Effector CD4-positive, alpha-beta T cell (primary cell): ENCODE data around the gene MTRF1.

ENCODE experiments used
- DNase-seq: peaks from one replicate; pipeline ENCODE4 v3.0.0-alpha.2; 2020
- total RNA-seq: gene quantifications from one replicate; lab custom pipeline; 2026; lab: John Stamatoyannopoulos, UW

Gene MTRF1, protein sequence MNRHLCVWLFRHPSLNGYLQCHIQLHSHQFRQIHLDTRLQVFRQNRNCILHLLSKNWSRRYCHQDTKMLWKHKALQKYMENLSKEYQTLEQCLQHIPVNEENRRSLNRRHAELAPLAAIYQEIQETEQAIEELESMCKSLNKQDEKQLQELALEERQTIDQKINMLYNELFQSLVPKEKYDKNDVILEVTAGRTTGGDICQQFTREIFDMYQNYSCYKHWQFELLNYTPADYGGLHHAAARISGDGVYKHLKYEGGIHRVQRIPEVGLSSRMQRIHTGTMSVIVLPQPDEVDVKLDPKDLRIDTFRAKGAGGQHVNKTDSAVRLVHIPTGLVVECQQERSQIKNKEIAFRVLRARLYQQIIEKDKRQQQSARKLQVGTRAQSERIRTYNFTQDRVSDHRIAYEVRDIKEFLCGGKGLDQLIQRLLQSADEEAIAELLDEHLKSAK
- 25.1 reads per million, percentile 52 among the genes with 10 or more reads in this experiment for total RNA-seq

DNA sequence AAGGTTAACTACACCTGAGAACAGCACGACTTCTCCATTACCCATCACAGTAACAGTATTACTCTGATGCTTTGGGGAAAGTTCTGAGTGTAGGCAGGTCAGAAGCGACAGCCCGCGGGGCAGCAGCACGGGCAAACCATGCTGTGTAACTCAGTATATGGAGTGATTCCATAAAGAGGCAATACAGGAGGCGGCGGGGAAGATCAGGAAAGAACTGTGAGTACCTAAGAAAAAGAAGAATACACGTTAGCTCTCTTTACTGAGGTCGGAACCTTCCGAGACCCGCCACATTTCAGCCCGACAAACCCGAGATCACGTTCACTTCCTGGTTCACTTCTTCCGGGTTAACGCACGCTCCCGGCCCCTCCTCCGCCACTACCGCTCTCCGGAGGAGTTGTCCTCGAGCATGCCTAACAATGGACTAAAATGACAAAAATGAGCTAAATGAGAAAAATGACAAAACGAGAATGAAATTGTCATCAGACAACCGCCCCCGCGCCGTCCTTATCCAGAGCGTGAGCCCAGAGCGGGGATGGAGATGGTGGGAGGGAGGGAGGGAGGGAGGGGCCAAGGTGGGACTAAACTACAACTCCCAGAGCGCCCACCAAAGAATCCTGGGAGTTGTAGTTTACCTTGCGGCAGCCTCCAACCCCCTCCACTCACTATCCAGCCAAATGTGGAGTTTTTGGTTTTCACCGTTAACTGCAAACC, at the start of gene MTRF1:
Gene MTRF1 (minus strand): TSS at position 316 of the 711 bp plus-strand sequence. CDS start 2,669 bp downstream, outside the sequence.
- DNase-seq = peak; percentile 72

GRCh38 chr13:41313117-41313516, 49.7 kb upstream of the MTRF1 start:
- no peak for DNase-seq

GRCh38 chr13:41312176-41312500, 48.8 kb upstream of the MTRF1 start:
- DNase-seq = no peak

DNA sequence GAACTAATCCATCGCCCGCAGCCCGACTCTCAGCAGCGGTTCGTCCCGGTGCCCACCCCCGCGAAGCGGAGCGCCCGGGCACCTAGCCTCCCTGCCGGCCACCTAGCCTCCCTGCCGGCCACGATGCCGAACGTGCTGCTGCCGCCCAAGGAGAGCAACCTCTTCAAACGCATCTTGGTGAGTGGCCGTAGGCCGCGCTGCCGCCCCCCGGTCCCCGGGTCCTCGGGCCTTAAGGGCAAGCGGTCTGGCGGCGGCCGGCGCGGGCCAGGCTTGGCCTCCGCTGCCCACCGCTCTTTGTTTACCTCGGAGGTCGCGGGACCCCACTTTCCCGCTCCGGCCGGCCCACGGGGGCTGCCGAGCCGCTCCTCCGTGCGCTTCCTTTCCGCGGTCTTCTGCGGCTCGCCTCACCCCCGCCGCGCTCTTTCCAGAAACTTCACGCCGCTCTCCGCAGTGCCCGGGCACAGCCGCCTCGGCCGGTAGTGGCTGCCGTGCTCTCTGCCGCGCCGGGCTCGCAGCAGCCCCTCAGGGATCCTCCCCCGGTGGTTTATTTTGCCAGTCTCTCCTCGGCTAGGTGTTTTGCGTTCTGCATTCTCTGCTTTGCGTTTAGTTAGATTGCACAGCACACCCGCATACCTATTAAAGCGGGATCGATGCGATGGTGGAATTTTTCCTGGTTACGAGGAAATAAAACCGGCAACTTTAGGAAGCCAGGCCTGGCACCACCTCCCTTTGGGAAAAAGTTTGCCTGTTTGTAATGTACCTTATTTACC, 48.2 kb upstream of the MTRF1 start:
- peak; percentile 32 for DNase-seq

DNA sequence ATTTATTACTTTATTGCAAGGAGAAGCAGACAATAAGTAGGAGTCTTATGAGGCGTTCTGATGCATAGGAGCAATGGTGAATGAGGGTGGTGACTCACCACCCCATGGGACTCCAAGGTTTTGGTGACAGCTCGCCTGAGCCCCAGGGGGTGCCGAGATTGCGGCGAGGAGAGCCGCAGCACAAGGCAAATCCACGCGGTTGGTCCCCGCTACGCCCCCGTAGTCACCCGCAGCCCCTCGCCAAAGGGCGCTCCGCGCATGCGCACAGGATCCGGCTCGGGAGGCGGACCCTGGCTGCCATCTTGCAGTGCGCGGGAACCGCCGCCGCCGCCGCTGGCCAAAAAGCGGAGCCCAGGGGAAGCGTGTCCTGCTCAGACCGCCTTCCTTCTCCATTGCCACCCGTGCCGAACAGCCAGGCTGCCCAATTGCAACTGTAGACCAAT, 47.6 kb upstream of the MTRF1 start, which contains the start of gene NAA16:
Gene NAA16 (plus strand): TSS at position 305 of the 443 bp plus-strand sequence. CDS start 262 bp downstream, outside the sequence.
- DNase-seq = peak; percentile 93

DNA sequence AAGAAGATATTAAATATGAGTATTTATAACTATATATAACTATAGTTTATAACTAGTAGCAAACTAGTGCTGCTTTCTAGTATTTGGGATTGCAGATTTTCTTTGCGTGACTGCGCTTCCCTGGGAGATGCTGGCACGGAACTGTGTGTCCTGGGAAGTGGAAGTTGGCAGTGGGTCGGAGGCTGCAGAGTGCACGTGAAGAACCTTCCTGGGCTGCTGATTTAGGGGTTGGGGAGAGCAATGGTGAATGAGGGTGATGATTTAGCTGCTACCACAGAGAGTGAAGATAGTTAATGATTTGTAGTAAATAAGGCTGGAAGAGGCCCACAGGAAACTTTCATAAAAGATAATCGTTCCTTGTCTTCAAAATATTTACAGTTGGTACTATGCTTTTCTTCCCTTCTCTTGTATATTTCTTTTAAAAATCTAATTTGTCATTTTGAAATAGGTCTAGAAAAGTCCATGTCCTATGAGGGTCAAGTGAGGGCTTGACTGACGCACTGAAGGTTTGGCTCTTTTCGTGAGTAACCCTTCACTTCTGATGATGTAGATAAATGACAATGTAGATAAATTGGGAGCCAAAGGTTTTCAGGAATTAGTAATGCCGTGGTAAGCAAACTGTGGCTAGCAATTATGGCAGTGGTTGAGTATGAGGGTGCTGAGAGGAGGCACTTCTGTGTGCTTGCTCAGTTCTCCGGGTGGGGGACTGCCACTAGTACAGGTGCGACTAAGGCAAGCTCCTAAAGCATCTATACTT, 44.7 kb upstream of the MTRF1 start:
- no peak for DNase-seq

- DNase-seq = no peak
Measured at GRCh38 chr13:41306271-41307145, 43.1 kb upstream of the MTRF1 start.

GRCh38 chr13:41304551-41304950, 41.2 kb upstream of the MTRF1 start:
- no peak for DNase-seq

DNA sequence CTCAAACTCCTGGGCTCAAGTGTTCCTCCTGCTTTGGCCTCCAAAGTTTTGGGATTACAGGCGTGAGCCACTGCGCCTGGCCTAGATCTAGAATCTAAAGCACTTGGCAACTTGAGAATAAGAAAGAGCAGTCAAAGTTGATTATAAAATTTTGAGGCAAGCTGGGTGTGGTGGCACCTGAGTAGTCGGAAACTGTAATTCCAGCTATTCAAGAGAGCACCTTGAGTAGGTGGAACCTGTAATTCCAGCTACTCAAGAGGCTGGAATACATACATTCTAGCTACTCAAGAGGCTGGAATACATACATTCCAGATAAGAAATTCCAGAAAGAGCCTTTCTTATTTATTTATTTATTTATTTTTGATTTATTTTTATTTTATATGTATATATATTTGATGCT, 39.4 kb upstream of the MTRF1 start:
- DNase-seq = no peak

DNA sequence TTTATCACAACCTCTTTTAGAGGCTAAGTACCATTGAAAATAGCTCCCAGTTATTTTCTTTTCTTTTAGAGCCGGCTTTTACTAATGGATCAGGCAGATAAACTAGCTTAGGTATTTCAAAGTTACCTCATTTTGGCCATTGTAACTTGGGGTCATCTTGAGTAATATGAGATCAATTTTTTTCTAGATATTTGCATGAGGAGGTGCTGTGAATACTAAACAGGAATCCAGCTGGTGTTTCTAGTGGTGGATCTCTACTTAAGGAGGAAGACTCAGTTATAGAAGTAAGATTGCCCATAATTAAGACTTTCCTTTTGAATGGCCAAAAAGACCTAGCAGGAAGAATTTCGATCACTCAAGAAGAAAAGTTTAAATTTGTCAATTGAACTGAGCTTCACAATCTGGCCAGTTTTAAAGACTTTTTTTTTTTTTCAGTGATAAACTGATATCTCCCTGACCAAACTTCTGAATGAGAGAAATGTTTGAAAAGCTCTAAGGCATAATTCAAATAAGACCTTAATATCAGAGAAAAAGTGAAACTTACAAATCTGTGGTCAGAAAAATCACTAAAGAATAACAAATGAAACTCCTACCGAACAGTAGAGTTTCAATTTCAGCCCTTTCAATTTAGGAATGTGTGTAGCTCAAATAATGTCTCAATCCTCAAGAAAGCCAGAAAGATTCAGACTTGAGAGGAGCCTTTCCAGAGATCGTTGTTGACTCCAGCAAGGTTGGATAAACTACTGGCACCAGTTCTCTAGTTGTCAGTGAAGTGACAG, 36.1 kb upstream of the MTRF1 start:
- no peak for DNase-seq

DNA sequence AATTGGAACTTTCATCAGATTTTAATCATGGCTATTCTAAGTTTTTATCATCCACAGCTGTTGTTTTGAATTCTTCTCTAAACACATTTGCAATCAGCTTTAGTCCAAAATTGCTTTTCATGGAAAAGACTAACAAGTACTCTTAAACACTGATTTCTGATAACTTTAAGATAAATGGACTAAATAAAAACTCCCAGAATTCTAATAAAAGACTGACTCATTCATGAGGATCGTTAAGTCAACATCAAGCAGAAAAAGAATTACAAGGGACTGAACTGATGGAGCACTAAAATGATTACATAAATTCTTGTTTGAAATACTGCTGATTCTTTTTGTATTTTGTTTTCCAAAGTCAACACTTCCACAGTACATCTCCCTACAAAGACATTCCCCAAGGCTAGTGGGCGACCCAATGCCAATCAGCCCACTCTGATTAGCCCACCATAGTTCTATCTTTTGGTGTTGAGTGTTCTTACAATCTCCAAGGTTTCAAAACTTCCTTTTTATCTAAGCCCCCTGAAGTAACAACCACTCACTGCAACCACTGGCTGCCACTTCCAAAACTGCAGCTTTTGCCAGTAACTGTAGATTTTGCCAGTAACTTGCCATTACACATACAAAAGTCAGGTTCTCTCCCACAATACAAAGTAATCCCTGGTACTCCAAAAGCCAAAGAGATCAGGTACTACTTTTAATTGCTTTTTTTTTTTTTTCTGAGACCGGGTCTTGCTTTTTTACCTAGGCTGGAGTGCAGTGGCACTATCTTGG, 33.7 kb upstream of the MTRF1 start:
- no peak for DNase-seq

- no peak for DNase-seq
Measured at GRCh38 chr13:41295973-41296372, 32.6 kb upstream of the MTRF1 start.

DNA sequence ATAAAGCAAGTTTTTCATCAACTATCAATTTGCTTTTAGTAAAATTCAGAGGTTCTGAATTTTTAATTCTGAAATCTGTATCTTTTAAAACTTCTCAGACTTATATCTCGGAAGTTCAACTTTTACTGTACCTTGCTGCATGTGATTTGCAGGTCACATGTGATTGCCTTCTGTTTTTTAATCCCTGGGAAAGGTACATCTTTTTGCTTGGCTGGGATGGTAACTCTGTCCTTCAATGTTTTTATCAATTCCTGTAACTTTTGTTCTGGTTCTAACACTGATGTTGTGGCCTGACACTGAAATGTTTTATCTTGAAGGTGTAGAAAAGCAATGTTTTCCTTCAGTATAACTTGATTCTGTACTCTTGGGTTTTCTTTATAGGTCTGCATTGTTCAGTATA, 31.5 kb upstream of the MTRF1 start:
- no peak for DNase-seq

- DNase-seq = no peak
Measured at GRCh38 chr13:41293272-41293671, 29.9 kb upstream of the MTRF1 start.

DNA sequence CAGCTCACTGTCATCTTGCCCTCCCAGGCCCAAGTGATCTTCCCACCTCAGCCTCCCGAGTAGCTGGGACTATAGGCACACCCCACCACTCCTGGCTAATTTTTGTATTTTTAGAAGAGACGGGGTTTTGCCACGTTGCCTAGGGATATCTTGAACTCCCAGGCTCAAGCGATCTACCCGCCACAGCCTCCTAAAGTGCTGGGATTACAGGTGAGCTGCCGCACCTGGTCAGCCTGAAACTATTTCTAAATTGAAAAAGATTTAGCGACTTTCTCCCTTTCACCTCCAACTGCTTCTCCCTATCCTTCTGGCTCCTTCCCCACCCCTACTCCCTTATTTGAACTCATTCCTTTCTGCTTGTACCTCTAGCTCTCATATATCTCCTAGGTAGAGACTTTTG, 27.9 kb upstream of the MTRF1 start:
- DNase-seq = no peak

- DNase-seq = no peak
Measured at GRCh38 chr13:41289463-41289881, 26.1 kb upstream of the MTRF1 start.

DNA sequence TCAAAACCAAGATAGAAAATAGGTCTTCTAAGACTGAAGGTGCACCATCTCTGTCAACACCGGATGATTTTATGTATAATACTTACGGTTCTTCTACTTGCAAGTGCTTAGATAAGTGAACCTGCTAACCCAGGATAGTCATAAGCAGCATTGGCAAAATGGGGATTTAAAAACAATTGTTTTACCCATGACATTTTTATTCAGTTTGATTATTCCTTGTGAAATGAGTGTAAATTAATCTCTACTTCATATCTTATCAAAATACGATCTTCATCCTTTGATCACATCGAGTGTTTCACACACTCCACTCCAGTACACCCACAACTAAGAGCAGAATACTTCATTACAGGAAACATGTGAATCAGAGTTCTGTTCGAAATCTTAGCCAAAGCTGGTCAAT, 23.0 kb upstream of the MTRF1 start:
- no peak for DNase-seq

- no peak for DNase-seq
Measured at GRCh38 chr13:41284512-41285288, 21.3 kb upstream of the MTRF1 start.

DNA sequence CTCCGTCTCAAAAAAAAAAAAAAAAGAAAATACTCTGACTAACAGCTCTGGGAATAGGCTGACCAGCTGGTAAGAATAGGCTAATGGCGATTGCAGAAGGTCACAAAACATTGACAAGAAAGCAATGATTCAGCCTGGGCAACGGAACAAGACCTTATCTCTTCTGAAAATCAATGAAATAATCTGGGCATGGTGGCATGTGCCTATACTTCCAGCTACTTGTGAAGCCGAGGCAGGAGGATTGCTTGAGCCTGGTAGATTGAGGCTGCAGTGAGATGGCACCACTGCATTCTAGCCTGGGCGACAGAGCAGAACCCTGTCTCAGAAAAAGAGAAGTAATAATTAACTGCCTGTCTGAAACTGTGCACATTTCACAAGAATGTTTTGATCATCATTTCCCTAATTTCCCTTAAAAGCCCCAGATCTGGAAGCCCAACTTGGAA, 18.8 kb upstream of the MTRF1 start:
- DNase-seq = no peak
